GM18870 (cell line): Measurements from ENCODE around the gene KRT80.

ENCODE experiments used
- ATAC-seq: cut with Tn5 transposase; IDR thresholded peaks from one replicate; pipeline ENCODE4 v1.9.1; 2021; ENCODE audit warnings: moderate library complexity; ENCODE audit not compliant: unreplicated experiment

The KRT80 gene

DNA sequence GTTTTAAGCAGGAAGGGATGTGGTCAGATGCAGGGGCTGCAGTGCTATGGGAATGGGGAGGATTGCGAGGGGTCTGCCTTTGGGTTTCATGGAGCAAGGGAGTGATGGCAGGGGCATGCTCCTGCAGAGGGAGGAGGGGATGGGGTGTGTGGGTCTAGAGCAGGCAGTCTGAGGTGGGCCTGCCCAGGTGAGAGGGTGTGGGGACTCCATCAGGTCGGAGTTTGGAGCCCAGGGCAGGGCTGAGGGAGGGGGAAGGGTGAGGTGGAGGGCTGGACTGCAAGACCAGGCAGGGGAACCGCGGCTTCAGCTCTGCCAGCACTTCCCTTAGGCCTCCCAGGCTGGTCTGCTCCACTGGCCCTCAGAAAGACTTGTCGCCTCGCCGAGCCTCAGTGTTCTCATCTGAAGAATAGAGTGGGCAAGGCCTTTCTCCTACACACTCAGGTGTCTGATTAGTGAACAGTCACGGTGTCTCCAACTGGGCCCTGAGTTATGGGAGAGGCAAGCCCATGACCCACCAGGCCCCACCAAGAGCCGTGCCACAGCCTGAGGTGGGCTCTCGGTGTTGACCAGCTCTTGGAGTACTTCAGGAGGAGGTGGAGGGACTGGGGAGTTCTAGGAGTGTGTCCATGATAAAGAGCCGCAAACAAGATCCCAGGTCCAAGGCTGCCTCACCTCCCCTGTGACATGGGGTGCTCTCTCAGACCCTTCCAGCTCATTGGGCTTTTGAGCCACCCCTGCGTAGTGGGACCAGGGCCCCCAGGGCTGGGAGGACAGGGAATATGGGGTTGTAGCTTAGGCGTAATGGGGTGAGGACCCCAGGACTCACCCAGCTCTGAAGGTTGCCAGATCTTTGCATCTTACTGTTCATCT lies 20.1 kb upstream of the KRT80 start:
- ATAC-seq, result no peak

DNA sequence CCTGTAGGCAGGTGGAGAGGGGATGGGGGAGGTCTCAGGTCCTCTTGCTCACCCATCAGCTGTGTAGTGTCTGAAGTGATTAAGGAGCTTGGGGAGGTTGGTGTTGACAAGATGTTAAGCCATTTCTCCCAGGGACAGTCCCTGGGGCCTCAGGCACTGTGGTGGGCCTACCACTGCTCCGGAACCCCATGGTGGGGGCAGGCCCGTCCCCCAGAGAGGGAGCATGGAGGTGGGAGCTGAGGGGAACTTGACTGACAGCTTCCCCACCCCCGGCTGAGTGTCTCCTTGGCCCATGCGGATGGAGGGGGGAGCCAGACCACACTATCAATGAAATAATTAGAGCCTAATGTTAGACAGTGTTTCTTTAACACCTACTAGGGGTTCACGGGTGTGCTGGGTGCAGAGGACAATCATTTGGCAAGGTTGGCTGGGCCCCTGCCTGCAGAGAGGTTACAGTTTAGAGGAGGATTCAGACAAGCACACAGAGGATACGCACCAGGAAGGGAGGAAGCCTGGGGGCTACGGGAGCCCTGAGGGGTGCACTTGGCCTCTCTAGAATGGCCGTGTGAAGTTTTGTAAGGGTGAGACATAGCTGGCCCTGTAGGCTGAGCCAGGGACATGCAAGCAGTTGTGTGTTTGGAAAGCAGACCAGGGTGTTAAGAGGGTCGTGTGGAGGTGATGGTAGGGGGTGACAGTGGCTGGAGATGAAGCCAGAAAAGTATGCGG lies 19.3 kb upstream of the KRT80 start:
- no peak for ATAC-seq

DNA sequence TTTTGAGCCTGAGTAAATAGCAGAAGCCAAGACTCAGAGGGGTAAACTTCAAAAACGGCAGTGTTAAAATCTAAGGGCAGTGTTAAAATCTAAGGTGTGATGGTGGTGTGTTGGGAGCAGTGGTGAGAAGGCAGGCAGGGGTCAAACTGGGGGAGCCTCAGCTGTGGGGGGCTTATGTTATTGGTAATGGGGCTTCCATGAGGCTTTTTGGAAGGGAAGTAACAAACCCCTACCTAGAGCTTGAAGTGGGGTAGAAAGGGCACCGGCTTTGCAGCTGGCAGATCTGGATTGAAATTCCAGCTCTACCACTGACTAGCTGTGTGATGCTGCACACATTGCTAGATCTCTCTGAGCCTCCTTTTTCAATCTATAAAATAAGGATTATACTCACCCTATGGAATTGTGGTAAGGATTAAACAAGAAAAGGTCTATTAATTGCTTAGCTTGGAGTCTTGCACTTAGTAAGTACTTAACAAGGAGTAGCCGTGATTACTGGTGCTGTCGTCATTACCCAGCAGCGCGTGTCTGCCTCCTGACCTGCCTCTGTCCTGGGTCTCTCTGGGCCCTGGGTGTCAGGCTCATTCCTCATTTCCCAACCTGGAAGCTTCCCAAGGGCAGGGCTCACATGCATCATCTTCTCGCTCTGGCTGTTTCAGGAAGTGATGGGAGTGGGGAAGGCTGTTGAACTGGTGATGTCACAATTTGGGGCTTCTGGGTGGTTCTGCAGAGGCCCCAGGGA lies 18.5 kb upstream of the KRT80 start:
- ATAC-seq, result no peak

DNA sequence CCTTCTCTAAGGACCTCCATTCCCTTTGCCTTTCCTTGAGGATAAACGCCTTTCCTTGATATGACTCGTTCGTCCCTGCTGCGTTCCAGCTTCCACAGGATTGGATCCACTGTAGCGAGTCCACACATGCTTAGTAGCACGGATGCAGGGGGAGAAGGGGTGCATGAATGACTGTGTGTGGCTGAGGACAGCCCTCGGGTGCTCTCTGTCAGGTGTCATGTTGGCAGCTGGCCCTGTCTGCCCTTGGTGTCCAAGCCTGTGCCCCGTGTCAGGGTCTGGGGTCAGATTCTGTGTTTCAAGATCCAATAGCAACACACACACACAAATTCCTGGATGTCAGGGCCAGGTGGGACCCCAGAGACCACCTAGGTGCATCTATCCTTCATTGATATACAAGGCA lies 17.5 kb upstream of the KRT80 start:
- no peak for ATAC-seq

DNA sequence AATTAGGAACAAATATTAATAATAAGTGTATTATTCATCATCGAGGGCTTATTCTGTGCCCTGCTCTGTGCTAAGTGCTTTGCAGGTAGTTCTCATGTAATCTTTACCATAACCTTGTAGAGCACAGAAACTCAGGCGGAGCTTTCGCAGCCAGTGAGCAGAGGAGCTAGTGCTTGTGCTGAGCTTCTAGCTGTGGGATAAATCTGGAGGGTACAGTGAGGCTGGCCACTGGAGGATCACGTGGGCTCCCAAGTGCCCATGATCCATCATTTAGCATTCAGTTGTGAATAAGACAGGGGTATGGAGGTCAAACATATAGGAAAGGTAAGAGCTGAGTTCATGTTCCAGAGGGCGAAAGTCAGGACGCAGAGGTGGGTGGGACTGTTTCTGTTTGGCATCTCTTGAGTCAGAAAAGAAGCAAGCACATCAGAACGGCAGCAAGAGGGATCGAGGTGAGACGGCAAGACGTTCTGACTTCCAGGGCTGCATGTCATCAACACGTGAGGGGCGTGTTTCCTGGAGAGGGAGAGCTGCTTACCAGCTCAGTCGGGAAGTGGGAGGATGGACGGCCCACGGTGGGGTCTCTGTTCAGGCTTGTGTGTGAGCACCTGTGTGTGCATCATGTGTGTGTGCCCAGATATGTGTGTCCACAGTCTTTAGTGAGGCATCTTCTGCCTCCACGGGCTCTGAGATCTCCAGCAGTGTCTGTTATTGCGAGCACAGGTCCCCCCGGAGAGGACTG lies 16.8 kb upstream of the KRT80 start:
- no peak for ATAC-seq

DNA sequence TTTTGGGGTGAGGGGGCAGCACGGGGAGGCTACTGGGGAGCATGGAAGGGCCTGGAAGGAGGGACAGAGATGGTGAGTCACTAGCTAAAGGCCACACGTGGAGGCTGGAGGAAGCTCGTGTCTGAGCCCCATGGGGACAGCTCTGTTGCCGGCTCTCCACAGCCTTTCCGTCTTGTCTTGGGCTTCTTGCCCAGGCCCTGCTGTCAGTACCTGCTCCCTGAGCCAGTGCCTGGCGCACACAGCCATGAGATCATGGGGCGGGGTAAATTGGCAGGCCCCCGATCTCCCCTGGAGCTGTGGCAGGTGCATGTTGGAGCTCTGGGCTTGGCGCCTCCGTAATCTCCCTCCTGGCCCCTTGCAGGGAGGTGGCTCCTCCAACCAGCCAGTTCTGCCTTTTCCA lies 16.1 kb upstream of the KRT80 start:
- no peak for ATAC-seq

DNA sequence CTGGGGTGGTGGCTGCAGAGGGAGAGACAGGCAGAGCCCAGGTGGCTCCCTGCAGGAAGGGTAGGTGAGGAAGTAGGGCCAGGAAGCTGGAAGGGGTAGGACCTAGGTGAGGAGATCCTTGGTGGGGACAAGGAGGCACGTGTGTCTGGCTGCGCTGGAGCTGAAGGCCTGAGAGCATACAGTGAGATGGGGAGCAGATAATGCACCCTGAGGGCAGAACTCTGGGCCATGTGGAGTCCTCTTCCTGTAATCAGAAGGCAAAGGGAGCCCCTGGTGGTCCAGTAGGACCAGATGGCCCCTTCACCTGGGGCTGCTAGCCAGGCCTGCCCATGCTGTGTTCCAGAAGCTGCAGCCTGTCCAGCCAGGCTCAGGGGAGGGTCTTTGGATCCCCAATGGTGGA lies 15.3 kb upstream of the KRT80 start:
- no peak for ATAC-seq

DNA sequence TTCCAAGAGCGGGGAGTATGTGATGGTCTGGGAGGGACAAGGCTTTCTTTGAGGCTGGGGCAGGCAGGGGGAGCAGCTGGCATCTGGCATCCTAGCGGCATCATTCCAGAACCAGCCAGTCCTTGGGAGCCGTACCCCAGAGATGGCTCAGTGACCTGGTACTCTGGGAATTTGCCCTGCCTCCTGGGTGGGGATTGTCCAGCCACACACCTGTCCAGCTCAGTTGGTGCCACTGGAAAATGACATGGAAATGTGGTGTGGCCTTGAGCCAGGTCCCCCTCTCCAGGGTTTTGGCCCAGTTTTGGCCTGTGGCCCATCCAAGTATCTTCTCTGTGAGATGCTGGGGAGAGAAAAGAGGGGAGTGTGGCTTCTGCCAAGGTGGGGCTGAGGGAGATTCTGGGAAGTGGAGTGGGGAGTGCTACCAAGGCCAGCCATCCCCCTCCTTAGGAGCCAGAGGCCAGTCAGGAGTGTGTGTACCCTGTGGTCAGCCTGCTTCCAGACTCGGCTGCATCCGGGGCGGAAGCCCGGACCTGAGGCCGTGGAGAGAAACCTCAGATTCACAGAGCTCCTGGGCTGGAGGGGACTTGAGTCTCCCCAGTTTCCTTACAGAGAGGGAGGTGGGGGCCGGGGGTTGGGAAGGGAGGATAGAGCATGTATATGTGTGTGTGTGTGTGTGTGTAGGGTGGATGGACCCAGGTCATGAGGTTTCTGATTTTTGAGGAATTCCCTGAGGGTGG lies 14.7 kb upstream of the KRT80 start:
- no peak for ATAC-seq

DNA sequence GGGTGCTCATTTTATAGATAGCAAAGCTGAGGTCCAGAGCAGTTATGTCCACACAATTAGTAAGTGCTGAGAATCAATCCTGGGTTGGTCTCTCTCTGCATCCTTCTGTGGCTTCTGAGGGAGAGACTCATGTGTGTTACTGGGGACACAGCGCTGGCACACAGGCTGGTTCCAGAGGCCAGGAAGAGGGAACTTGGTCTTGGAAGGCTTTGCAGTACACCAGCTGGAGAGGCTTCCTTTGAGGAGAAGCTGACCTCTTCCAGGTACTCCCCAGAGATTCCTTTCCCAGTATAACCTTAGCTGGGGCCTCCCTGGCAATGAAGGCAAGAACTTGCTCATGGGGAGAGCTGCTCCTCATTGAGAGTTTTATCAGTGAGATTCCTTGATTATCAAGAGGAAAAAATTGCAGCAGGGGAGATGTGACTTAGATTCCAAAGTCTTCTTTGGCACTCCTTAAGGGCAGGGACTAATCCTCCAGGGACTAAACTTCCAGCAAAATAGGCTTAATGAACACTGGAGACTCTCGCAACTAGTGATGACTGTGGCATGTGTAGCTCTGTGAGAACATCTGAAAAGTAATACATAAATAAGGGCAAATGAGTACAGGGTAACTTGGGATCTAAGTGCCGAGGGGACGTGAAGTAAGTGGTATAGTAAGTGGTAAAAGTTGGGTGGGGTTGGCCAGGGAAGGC lies 13.9 kb upstream of the KRT80 start:
- no peak for ATAC-seq

DNA sequence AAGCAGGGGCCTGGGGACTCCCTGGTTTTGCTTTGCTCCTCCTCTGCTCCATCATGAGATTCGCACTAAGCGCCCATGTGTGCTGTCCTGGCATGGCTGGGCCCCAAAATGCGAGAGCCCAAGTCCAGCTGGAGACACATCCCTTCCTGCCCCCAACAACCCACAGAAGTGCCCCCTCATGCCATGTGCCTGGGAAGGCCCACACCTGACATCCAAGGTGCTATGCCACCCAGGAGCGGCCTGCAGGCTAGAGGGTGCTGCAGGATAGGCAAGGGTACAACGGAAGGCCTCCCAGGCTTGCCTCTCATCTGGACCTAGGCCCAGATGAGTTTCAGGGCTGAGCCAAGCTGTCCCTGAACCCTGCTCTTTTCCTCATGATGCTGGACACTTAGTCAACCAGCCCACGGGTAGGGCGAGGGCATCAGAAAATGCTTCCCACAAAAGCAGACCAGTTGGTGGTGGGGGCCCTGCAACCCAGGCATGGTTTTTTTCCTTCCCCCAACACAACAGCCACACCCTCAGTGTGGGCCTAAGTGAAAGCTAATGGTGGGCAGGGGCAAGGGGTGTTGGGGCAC lies 13.2 kb upstream of the KRT80 start:
- no peak for ATAC-seq

DNA sequence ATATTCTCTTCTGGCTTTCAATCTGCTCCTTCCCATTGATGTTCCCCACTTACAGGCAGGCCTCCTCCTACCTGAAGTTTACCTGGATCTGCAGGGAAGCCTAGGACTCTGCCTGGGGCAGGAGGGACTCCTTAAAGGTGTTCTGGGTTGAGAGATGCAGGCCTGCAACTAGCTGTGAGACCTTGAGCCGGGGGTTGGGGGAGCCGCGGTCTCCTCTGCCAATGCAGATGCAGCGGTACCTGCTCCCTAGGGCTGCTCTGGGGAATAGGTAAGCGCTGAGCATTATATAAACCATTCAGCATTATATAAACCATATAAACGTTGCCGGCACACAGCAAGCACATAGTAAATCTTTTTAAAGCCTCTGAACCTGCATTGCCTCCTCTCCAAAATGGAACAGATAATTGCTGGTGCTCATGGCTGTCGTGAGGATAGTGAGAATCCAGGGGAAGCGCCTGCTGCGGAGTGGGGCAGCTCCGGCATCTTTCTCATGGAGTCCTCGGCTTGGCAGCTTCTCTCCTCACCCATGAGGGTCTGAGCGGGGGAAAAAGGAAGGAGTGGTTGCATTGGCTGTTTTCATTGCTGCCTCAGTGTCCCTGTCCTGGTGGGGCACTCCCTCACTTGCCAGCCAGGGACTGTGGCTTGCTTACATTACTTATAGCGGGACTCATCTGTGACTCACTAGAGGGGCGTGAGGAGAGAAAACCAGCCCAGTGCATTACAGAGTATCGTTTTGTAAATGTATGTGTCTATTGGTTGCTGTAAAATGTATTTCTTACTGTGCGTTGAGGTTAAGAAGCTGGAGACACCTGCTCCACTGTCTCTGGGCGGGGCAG lies 12.5 kb upstream of the KRT80 start:
- ATAC-seq, result no peak

DNA sequence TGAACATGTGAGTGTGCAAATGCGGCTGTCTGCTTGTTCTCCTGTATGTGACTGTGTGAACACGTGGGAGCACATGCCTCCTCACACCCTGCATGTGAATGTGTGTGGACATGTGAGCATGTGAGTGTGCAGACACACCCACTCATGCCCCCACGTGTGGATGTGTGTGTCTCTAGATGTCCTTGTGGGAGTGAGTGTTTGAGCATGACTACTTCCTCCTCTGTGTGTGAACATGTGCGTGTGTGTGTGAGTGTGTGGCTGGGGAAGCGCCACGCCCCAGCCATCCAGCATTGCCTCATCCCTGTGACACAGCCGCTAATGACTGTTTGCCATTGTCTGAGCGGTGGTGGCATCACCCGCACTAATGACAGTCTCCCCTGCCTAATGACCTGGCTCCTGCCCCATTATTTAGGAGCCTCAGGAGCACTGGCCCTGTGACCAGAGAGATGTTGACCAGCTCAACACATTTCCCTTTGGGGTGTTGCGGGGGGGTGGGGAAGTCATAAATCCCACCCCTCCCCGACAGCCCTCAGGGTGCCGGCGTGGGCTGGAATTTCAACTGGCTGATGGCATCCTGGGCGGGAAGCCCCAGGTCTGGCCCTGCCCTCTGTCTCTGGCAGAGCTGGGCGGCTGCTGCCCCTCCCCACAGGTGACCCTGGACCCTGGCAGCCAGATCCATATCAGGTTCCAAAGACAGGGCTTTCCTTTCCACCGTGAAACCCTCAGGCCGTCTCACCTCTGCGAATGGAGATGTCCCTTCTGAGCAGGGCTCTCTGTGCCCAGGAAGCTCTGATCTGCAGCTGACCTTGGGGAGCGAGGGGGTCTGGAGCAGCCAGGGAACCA lies 11.5 kb upstream of the KRT80 start:
- no peak for ATAC-seq

DNA sequence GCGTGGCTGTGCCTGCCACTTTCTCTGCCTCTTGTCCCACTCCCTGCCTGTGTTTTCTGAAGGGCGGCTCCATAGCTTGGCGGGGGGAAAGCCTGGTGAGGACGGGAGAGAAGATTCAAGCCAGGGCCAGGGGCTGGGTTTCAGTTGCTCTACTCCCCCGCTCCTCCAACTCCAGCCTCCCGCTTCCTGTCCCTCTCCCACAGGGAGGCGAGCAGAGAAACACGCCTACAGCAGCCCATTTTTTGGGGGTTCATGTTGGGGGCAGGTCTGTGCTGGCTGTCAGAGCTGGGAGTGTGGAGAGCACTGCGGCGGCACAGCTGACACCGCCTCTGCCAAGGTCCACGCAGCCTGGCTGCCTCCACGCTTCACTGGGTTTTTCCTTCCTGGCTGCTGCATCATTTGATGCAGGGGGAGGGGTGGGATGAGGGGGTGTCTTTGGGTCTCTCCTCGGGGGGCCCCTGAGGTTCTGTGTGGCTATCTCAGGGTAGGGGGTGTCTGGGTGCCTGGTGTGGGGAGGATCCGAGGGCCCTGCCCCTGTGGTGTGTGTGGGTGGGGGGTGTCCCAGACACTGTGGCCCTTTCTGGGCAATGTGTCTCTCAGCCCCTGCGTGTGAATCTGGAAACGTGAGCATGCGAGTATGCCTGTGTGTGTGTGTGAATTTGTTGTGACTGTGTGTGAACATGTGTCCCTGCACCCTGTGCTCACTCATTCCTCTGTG lies 10.7 kb upstream of the KRT80 start:
- ATAC-seq, result no peak

DNA sequence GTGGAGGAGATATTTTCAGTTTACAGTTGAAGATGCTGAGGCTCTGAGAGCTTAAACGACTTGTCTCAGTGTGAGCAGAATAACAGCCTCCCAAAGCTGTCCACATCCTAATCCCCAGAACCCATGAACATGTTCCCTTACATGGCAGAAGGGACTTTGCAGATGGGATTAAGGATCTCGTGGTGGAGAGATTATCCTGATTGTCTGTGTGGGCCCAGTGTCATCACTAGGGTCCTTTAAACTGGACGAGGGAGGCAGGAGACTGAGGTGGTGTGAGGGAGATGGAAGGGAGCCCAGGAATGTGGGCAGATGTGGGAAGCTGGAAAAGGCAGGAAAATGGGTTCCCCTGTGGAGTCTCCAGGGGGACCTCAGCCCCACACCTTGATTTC lies 9.6 kb upstream of the KRT80 start:
- no peak for ATAC-seq

DNA sequence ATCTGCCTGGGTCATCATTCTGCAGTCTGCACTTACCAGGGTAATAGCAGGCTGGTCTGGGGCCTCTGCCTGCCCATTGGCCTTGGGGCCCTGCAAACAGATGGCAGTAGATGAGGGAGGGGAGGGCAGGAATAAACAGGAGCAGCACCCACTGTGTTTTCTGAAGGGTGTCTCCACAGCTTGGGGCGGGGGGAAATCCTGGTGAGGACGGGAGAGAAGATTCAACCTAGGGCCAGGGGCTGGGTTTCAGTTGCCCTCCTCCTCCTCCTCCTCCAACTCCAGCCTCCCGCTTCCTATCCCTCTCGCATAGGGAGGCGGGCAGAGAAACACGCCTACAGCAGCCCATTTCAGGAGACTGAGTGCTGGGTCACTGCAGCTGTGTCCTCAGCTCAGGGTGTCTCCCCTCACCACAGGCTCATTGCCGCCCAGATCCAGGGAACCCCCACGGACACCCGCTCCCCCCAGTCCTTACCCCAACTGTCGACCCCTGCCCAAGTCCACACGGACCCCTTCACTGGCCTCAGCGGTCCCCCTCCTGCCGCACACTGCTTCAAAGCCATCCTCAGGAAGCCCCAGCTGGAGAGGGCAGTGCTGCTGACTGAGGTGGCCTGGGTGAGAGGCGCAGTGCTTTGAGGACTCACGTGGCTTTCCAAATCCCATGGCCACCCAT lies 9.1 kb upstream of the KRT80 start:
- no peak for ATAC-seq

DNA sequence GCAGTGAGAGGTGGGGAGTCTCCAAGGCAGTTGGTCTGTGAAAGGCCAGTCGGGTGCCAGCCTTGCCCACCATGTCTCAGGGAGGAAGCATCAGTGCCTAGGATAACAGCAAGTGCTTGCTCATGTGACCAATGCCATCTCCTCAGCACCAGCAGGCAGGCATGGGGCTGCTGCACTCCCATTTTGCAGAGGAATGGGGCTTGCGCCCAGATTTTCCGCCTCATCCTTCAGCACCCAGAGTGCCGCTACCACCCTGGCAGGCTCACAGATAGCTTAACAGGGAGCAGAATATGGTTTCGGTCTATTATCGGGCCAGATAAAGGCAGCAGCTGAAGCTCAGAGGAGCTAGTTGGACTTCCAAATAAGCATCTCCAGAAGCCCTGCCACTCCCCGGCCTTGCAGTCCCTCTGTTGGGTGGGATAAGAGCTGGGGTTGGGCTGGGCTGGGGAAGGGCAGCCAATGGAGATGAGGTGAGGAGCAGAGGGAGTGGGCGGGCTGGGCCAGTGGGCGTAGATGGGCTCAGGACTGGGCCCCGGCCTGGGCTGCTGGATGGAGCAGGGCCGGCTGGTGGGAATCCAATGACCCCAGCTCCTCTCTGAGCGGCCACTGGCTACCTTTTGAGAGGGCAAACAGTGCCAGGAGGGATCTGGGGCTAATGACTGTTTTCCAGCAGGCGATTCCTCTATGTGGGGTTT lies 8.4 kb upstream of the KRT80 start:
- no peak for ATAC-seq
